Neural progenitor cell (in vitro differentiated cells): ENCODE measurements around the gene FAM124A. TPM values are rescaled to one million over a fixed set of nuclear protein-coding genes. Genes with fewer than 3 reads are reported as not detected.

Experiments
- DNase-seq: peaks from one replicate; pipeline ENCODE4 v3.0.0-alpha.2; 2016; ENCODE audit warnings: low spot score
- H2AFZ ChIP-seq: fragments of 200-600 bp; sonication (generic); replicated peaks from 2 replicates; pipeline ENCODE4 v1.6.1; 2016; ENCODE audit warnings: antibody characterized with exemption
- H3F3A ChIP-seq: fragments of 200-600 bp; sonication (generic); 2 replicates; pipeline ENCODE4 v1.6.1; 2016; ENCODE audit warnings: antibody characterized with exemption, low read depth
- H3K27ac ChIP-seq: fragments of 200-600 bp; sonication (generic); 2 replicates; pipeline ENCODE4 v1.5.1; 2016; ENCODE audit warnings: mild to moderate bottlenecking
- H3K27me3 ChIP-seq: fragments of 200-600 bp; sonication (generic); 2 replicates; pipeline ENCODE4 v1.6.1; 2016; ENCODE audit warnings: mild to moderate bottlenecking, moderate library complexity
- H3K36me3 ChIP-seq: fragments of 200-600 bp; sonication (generic); 2 replicates; pipeline ENCODE4 v1.5.1; 2016
- H3K4me1 ChIP-seq: fragments of 200-600 bp; sonication (generic); 2 replicates; pipeline ENCODE4 v1.6.1; 2016; ENCODE audit warnings: mixed run types
- H3K4me2 ChIP-seq: fragments of 200-600 bp; sonication (generic); 2 replicates; pipeline ENCODE4 v1.6.1; 2016
- H3K4me3 ChIP-seq: fragments of 200-600 bp; sonication (generic); 2 replicates; pipeline ENCODE4 v1.5.1; 2016
- H3K79me2 ChIP-seq: fragments of 200-600 bp; sonication (generic); 2 replicates; pipeline ENCODE4 v1.6.1; 2016; ENCODE audit warnings: low read depth
- H3K9ac ChIP-seq: fragments of 200-600 bp; sonication (generic); 2 replicates; pipeline ENCODE4 v1.6.1; 2016
- H3K9me3 ChIP-seq: fragments of 200-600 bp; sonication (generic); 2 replicates; pipeline ENCODE4 v1.5.1; 2016; ENCODE audit warnings: low read depth
- H4K20me1 ChIP-seq: fragments of 200-600 bp; sonication (generic); 2 replicates; pipeline ENCODE4 v1.6.1; 2016; ENCODE audit warnings: low read depth
- H3K27ac Mint-ChIP-seq: 3 replicates; pipeline ENCODE4 v1.8.0; 2021; ENCODE audit warnings: mixed read lengths
- H3K27me3 Mint-ChIP-seq: 2 replicates; pipeline ENCODE4 v1.8.0; 2022; ENCODE audit warnings: low read depth, mild to moderate bottlenecking, inconsistent platforms, moderate library complexity, mixed read lengths; ENCODE audit not compliant: insufficient read depth
- H3K36me3 Mint-ChIP-seq: 3 replicates; pipeline ENCODE4 v1.8.0; 2021; ENCODE audit warnings: mixed read lengths
- H3K4me1 Mint-ChIP-seq: 3 replicates; pipeline ENCODE4 v1.8.0; 2021; ENCODE audit warnings: mixed read lengths
- H3K4me3 Mint-ChIP-seq: 3 replicates; pipeline ENCODE4 v1.8.0; 2021; ENCODE audit warnings: mild to moderate bottlenecking, moderate library complexity, mixed read lengths
- H3K9me3 Mint-ChIP-seq: 3 replicates; pipeline ENCODE4 v1.8.0; 2020; ENCODE audit warnings: mixed read lengths
- CTCF ChIP-seq: fragments of 200-600 bp; sonication (generic); IDR thresholded peaks from 2 replicates; pipeline ENCODE4 v1.5.1; 2017; ENCODE audit warnings: antibody characterized with exemption, mild to moderate bottlenecking
- EZH2 ChIP-seq: fragments of 200-600 bp; sonication (generic); IDR thresholded peaks from 2 replicates; pipeline ENCODE4 v1.6.1; 2017; ENCODE audit warnings: antibody characterized with exemption, mild to moderate bottlenecking, moderate library complexity
- EZH2phosphoT487 ChIP-seq: fragments of 200-600 bp; sonication (generic); IDR thresholded peaks from 2 replicates; pipeline ENCODE4 v1.6.1; 2017; ENCODE audit warnings: antibody characterized with exemption
- total RNA-seq: library from RNA; depleted of rRNA; stranded (reverse); fragments of >200 nt; gene quantifications from 2 replicates; pipeline ENCODE4 v1.2.3, GENCODE V29; 2015; ENCODE audit warnings: low replicate concordance

Gene FAM124A
- total RNA-seq, 1 donor from 2014 or later = 22.6 TPM

GRCh38 chr13:51246025-51246417, 23.8 kb downstream of the FAM124A start:
- Histone ChIP-seq H3K27me3 (no peaks in the 10 kb centered on the region), H3K9me3 (no peaks in the 10 kb centered on the region), H3K4me3 (no peak overlapping the region), H3K27ac (no peak overlapping the region), H3K36me3 (no peaks in the 10 kb centered on the region), H3K9ac (no peak overlapping the region), H2AFZ (no peak overlapping the region), H3K4me2 (no peak overlapping the region), H4K20me1 (peaks cover 70% of the 10 kb centered on the region), H3F3A (peaks cover 46% of the 10 kb centered on the region), H3K79me2 (peaks cover 51% of the 10 kb centered on the region), H3K4me1 (peaks cover 66% of the 10 kb centered on the region)
- Mint-ChIP-seq H3K4me3 (no peak overlapping the region), H3K4me1 (peaks cover 59% of the 10 kb centered on the region), H3K9me3 (no peaks in the 10 kb centered on the region), H3K36me3 (peaks cover 6% of the 10 kb centered on the region), H3K27ac (no peak overlapping the region), H3K27me3 (no peaks in the 10 kb centered on the region)
- DNase-seq = no peak
- TF ChIP-seq CTCF (no peak), EZH2phosphoT487 (no peak), EZH2 (no peak)

GRCh38 chr13:51246418-51247277, 24.4 kb downstream of the FAM124A start:
- H3K27me3 ChIP-seq = no peaks in the 10 kb centered on the region
- Mint-ChIP-seq H3K4me3 (no peak overlapping the region), H3K9me3 (no peaks in the 10 kb centered on the region), H3K36me3 (peaks cover 6% of the 10 kb centered on the region), H3K27ac (peak overlapping the region; percentile 57), H3K27me3 (no peaks in the 10 kb centered on the region), H3K4me1 (peaks cover 55% of the 10 kb centered on the region)
- peaks cover 41% of the 10 kb centered on the region for H3F3A ChIP-seq
- H3K79me2 ChIP-seq = peaks cover 51% of the 10 kb centered on the region
- no peak overlapping the region for H2AFZ ChIP-seq
- no peak overlapping the region for H3K27ac ChIP-seq
- no peak overlapping the region for H3K4me3 ChIP-seq
- no peak overlapping the region for H3K9ac ChIP-seq
- peak; percentile 37 for DNase-seq
- no peaks in the 10 kb centered on the region for H3K9me3 ChIP-seq
- peaks cover 65% of the 10 kb centered on the region for H4K20me1 ChIP-seq
- peaks cover 61% of the 10 kb centered on the region for H3K4me1 ChIP-seq
- TF ChIP-seq EZH2phosphoT487 (no peak), CTCF (no peak), EZH2 (no peak)
- H3K36me3 ChIP-seq = no peaks in the 10 kb centered on the region
- H3K4me2 ChIP-seq = no peak overlapping the region

GRCh38 chr13:51249255-51249654, 27.1 kb downstream of the FAM124A start:
- Histone ChIP-seq H3F3A (peaks cover 34% of the 10 kb centered on the region), H3K36me3 (peaks cover 7% of the 10 kb centered on the region), H3K9me3 (no peaks in the 10 kb centered on the region), H4K20me1 (peaks cover 57% of the 10 kb centered on the region), H2AFZ (no peak overlapping the region), H3K4me1 (peaks cover 46% of the 10 kb centered on the region), H3K79me2 (peaks cover 51% of the 10 kb centered on the region), H3K27me3 (no peaks in the 10 kb centered on the region), H3K9ac (no peak overlapping the region), H3K27ac (peak overlapping the region; percentile 16), H3K4me3 (no peak overlapping the region), H3K4me2 (no peak overlapping the region)
- DNase-seq = no peak
- peaks cover 30% of the 10 kb centered on the region for H3K4me1 Mint-ChIP-seq
- H3K4me3 Mint-ChIP-seq = no peak overlapping the region
- H3K27ac Mint-ChIP-seq = no peak overlapping the region
- H3K27me3 Mint-ChIP-seq = no peaks in the 10 kb centered on the region
- peaks cover 21% of the 10 kb centered on the region for H3K36me3 Mint-ChIP-seq
- TF ChIP-seq EZH2phosphoT487 = no peak
- TF ChIP-seq CTCF = no peak
- TF ChIP-seq EZH2 = no peak
- H3K9me3 Mint-ChIP-seq = no peaks in the 10 kb centered on the region
